Stimulated activated CD4-positive, alpha-beta T cell treated with anti-CD3 and anti-CD28 coated beads, TNF-alpha, amount 100 ng/mL, for 24 hours (primary cell): ENCODE measurements around the gene COL4A6.
"Not testable (repeated sequence)": the region's sequence is repeated elsewhere in the genome, so short reads cannot be mapped to it uniquely, and the experiment has no call there.

ENCODE experiments used
- DNase-seq, 3 experiments: peaks; one replicate each; pipeline ENCODE4 v3.0.0-alpha.2; 2020; ENCODE audit warnings: low read depth in 3 of 3

The COL4A6 gene

DNA sequence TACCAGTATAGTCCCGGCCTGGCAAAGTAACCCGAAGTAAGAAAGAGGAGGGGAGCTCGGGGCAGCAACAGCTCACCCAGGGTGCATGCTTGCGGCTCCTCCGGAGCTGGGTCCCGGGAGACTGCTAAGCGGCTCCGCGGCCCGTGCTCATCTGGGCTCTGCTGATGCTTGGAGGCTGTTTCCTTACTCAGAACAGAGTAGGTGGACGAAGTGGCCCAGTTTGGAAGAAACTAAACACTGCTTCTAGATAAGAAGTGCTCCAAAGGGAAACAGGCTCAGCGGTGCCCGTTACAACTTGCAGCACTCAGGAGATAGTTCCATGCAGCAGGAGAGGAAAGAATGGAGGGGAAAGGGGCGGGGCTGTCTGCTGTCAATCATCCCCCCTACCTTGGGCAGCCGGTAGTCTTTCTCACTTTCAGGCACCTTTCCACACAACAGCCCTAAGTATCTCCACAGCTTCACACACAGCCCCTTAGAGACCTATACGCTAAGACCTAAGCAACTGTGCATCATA is at the start of gene COL4A6:
TSS of gene COL4A6 (minus strand) at position 313 of the 514 bp plus-strand sequence. CDS start at position 87, 226 bp downstream.
- no peak for DNase-seq

DNA sequence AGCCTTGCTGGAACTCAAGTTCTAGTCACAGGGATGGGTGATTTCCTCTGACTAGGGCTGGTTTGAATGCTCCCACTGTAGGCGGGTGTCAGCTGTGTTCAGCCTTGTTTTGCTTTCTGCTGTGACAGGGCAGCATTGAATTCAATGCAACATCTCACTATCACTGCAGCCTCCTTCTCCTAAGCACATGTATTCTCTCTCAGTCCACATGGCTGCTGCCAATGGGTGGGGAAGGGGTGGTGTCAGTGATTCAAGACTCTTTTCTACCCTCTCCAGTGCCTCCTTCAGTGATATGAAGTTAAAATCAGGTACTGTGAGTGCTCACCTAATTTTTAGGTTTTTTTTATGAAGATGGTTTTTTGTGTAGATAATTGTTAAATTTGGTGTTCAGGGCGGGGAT is 47.7 kb upstream of the COL4A6 start:
- DNase-seq, result no peak

DNA sequence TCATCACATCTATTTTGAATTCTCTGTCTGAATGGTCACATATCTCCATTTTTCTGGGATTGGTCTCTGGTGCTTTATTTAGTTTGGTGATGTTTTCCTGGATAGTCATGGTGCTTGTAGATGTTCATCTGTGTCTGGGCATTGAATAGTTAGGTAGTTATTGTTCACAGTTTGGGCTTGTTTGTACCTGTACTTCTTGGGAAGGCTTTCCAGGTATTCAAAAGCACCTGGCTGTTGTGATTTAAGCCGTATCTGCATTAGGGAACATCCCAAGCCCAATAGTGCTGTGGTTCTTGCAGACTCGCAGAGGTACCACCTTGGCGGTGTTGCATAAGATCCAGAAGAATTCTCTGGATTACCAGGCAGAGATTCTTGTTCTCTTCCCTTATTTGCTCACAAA is 46.0 kb upstream of the COL4A6 start:
- no peak for DNase-seq

GRCh38 chrX:108481528-108481927 is 43.3 kb upstream of the COL4A6 start:
- not testable (repeated sequence) for DNase-seq

- no peak for DNase-seq
Observed at GRCh38 chrX:108473979-108474378, 35.8 kb upstream of the COL4A6 start.

- DNase-seq, result no peak
Observed at GRCh38 chrX:108468486-108468885, 30.3 kb upstream of the COL4A6 start.

GRCh38 chrX:108464604-108465003 is 26.4 kb upstream of the COL4A6 start:
- DNase-seq, result no peak

GRCh38 chrX:108456971-108457477 is 18.8 kb upstream of the COL4A6 start:
- DNase-seq, result no peak

DNA sequence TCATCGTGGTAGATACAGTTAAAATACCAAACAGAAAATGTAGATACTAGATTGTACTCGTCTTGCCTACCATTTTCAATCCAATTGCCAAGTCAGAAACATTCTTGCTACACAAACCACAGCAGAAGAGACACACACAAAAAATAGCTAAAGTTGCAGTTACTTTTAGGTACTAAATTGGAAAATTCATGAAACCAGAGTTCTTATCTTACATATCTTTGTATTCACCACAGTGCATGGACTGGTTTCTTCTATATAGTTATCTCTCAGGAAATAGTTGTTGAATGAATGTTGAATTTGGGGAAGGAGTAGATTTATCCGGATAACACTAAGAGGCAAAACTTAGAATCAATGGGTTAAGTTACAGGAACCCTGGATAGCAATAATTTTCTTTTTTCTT is 15.6 kb upstream of the COL4A6 start:
- DNase-seq, result no peak

DNA sequence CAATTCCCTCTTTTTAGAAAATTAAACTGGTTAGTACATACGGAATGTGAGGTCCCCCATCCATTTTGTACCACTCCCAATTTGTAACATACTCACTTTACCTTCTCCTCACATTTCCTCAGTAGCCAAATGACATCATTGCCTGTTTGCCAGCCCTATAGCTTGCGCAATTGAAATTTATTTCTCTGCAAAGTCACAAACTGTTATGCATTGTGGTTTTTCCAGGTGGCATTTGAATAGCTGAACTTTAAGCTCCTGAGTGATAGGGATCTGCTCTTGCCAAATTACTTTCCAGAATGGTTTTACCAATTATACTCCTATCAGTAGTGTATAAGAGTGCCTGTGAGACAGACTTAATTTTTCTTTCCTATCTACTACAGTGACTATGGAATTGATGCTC is 9.1 kb upstream of the COL4A6 start:
- DNase-seq, result no peak

DNA sequence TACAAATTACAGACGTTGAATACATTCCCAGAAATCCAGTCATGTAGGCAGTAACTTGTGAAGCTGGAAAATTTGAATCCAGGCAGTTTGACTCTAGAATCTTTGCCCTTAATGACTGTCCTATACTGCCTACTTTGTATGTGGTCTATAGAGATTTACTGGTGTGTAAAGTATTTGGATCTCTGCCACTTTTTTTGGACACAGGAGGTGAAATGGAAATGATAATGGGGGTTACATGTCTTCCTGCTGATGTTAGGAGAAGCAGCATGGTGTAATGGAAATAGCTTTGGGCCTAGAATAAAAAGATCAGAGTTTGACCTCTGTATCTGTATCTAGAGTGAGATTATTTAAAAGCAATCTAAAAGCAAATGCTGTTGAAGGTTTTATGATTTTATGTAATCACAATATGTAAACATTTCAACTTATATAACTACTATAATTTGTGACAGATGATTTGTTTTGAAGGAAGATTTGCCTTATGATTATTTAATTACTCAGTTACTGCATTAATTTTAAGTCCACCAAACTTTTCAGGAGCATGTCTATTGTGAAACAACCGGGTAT is 4.8 kb upstream of the COL4A6 start:
- DNase-seq, result no peak

DNA sequence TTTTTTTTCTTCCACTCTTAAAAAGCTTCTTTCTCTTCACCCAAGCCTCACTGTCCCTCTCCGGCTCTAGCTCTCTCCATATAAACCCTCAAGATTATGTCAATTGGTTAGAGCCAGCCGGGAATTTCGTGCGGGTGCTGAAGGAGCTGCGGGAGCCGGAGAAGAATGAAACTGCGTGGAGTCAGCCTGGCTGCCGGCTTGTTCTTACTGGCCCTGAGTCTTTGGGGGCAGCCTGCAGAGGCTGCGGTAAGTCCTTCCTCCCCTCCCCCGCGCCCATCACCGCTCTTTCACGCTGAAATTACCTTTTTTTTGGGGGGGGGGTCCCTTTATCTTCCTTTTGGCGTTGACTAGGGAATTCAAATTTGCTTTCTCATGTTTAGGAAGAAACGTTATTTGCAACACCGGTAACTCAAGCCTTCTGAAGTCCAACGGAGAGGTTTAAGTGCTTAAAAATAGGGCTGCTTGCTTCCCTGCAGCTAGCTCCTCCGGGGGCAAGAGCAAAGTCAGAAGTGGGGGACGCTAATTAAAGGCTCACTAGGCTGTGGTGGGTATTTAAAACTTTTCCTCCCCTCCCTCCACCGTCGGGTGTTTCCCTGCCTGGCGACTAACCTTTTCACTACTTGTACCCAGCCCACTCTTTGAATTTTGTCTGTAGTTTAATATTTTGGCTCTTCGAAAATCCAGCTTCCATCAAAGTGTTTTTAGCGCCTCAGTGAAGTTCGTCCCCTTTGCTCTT is 1.9 kb upstream of the COL4A6 start:
- DNase-seq, result no peak

DNA sequence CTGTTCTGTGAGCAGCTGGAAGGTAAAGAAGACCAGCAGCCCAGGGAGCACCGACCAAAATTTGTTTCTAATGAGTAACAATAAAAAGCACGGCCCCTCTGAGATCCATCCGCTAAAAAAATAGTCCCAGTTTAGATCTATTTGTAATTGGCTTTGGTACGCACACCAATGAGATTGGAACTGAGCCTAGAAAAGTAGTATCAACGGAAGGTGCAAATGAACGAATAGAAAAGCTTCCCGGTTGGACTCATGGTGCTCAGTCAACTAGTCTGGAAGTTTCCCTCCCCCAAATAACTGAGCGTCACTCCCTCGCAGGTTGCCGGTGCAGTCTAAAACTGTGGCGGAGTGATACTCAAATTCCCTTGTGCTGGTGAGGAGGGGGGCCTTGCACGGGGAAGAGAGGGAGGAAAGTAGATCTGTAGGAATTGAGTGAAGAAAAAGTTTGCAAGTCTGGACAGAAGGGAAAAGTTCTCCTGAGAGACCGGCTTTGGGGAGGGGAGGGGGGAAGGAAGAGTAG is 1.3 kb upstream of the COL4A6 start, which contains the start of gene COL4A5:
TSS of gene COL4A5 (plus strand) at position 413 of the 517 bp plus-strand sequence. CDS start 288 bp downstream, outside the sequence.
- no peak for DNase-seq

GRCh38 chrX:108437349-108438109 is 693 bp downstream of the COL4A6 start:
- no peak for DNase-seq

DNA sequence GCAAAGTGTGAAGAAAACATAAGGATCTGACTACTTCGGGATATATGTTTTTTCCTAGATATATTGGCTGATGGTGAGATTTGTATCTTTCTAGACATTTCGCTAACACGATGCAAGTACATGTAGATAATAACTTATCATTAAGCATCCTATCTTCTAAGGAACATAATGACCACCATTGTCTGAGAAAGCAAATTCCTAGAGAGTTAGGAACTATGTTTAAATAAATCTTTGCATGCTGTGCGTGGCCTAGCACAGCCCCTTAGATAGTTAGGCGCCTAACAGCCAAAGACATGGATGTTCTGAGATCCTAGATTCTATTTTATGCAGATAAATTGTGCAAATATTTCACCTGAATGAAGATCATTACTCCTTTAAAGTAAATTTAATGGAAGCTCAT is 3.0 kb downstream of the COL4A6 start:
- no peak for DNase-seq

GRCh38 chrX:108426262-108426661 is 12.0 kb downstream of the COL4A6 start:
- no peak for DNase-seq

- no peak for DNase-seq
Observed at GRCh38 chrX:108420481-108420880, 17.7 kb downstream of the COL4A6 start.

DNA sequence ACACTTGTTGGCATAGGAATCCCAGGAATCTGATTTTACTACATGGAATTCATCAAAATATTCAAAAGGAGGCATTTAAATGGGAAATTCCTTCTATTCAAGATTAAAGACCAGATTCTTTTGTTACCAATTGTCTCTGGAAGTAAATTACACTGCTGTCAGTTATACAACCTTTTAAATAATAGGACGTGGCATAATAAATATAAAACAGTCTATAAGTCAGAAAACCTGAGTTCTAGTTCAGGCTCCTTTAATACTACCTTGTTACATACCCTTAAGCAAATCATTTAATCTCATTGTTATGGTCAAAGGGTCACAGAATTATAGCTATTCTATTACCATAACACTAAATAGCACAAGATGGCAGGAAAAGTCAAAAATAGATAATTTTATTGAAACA is 18.8 kb downstream of the COL4A6 start:
- DNase-seq, result no peak

DNA sequence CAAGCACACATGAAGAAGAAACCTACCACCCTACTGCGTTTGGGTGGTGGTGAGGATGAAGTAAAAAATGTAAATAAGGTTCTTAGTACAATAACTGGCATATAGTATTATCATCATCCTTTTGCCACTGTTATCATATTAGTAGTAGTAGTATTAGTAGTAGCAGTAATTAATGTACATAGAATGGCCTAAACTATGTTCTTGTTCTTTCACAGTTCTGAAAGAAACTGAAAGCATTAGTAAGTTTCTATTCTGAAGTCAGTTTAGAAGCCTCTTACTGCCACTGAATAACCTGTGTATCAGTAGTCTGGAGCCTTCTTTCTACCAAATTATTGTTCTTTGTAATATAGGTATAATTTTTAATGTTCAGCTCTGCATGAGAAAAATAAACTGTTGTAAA is 21.0 kb downstream of the COL4A6 start:
- no peak for DNase-seq

GRCh38 chrX:108415891-108416290 is 22.3 kb downstream of the COL4A6 start:
- no peak for DNase-seq

DNA sequence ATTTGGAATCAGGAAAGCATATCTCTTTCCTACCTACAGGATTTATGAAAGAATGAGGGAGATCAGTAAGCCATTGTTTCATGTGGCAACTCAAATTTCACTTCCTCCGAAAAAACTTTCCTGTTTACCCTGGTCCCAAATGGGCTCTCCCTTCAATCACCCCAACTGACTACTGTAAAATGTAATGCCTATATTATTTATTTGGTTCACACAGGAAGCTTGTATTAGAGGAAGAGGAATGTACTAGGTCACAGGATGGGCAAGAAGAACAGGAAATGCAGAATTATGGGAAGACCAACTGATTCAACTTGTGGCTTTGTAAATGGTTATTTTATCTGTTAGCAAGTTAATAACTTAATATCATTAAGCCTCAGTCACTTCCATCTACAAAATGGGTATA is 23.1 kb downstream of the COL4A6 start:
- DNase-seq, result no peak

DNA sequence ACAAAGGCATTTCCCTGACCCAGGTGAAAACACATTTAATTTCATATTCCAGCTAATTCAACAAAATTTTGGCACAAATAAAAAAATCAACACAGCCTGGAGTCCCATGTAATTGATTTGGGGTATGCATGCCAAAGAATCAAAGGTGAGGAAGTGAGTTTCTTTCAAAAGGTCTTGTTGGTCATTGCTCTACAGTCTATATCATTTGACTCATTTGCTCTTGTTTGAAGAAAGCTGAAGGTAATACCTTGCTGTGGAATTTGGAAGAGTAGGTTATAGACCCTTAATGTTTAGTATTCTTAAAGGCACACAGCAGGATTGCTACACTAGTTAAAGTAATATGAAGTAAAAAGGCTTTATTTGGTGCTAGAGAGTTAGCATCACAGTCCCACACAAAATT is 25.4 kb downstream of the COL4A6 start:
- DNase-seq, result no peak
